A549 (cell line): ENCODE measurements around the gene ZNF263. TPM values are rescaled to one million over a fixed set of nuclear protein-coding genes. Genes with fewer than 3 reads are reported as not detected.

Experiments used
- ATAC-seq, 2 experiments: fragments of 200-7000 bp in 1 of 2; fragments of >200 bp in 1 of 2; cut with Nextera tagmentation in 1 of 2; cut with Tn5 transposase in 1 of 2; 3 replicates each; pipeline versions ENCODE4 v1.8.0 to v1.9.1; 2018 to 2020; ENCODE audit warnings: mild to moderate bottlenecking in 1 of 2, moderate library complexity in 1 of 2
- CTCF ChIA-PET: fragments of 300-600 bp; sonication (Branson Sonifier 250); formaldehyde crosslinking; extraction: SDS; loops from one replicate; lab custom pipeline; 2021; ENCODE audit warnings: antibody characterized with exemption, inconsistent platforms; lab: Yijun Ruan, JAX
- POLR2A ChIA-PET: fragments of 350-600 bp; formaldehyde crosslinking; extraction: SDS; loops from one replicate; lab custom pipeline; 2021; ENCODE audit warnings: antibody characterized with exemption, inconsistent platforms; lab: Yijun Ruan, JAX
- DNase-seq, 2 experiments: peaks; one replicate each; pipeline versions ENCODE4 v3.0.0 to v3.0.0-alpha.2; 2011 to 2016; ENCODE audit warnings: low read depth in 1 of 2, low spot score in 1 of 2
- FAIRE-seq: peaks from 2 replicates; lab custom pipeline; 2011; peaks lifted over from hg19 to GRCh38; lab: Jason Lieb, UNC
- H3K27ac ChIP-seq, 2 experiments: fragments of >200 bp; sonication (Bioruptor Twin); formaldehyde crosslinking; 3 replicates each; pipeline ENCODE4 v1.5.1; 2016 to 2017
- H3K4me1 ChIP-seq: fragments of >200 bp; sonication (Bioruptor Twin); formaldehyde crosslinking; 3 replicates; pipeline ENCODE4 v1.6.1; 2016
- H3K4me2 ChIP-seq: fragments of >200 bp; sonication (Bioruptor Twin); formaldehyde crosslinking; 3 replicates; pipeline ENCODE4 v1.6.1; 2016
- H3K4me3 ChIP-seq: fragments of >200 bp; sonication (Bioruptor Twin); formaldehyde crosslinking; 3 replicates; pipeline ENCODE4 v1.5.1; 2016
- H3K9me3 ChIP-seq: fragments of >200 bp; sonication (Bioruptor Twin); formaldehyde crosslinking; 3 replicates; pipeline ENCODE4 v1.6.1; 2016
- ATOH8 ChIP-seq: fragments of 250-450 bp; sonication (Bioruptor Pico); IDR thresholded peaks from 2 replicates; pipeline ENCODE4 v1.5.0; 2020; ENCODE audit warnings: low read depth, mild to moderate bottlenecking, moderate library complexity
- BCL3 ChIP-seq: fragments of >200 bp; sonication (Bioruptor Twin); formaldehyde crosslinking; IDR thresholded peaks from 3 replicates; pipeline ENCODE4 v1.6.1; 2016
- BHLHE40 ChIP-seq: IDR thresholded peaks from 2 replicates; pipeline ENCODE4 v1.6.1; 2012; ENCODE audit warnings: low read depth, low read length, inconsistent platforms
- CBX8 ChIP-seq: fragments of 200-600 bp; sonication (generic); IDR thresholded peaks from 2 replicates; pipeline ENCODE4 v1.6.1; 2016
- CEBPB ChIP-seq, 2 experiments: fragments of >200 bp in 1 of 2; sonication (Bioruptor Twin) in 1 of 2; formaldehyde crosslinking in 1 of 2; IDR thresholded peaks; 2 replicates each; pipeline ENCODE4 v1.6.1; 2012 to 2016
- CHD4 ChIP-seq: fragments of 200-600 bp; sonication (generic); IDR thresholded peaks from 2 replicates; pipeline ENCODE4 v1.6.1; 2016; ENCODE audit warnings: antibody characterized with exemption, mild to moderate bottlenecking, borderline replicate concordance
- E2F6 ChIP-seq: IDR thresholded peaks from 2 replicates; pipeline ENCODE4 v1.6.1; 2012; ENCODE audit warnings: low read depth, borderline replicate concordance
- EHF ChIP-seq: fragments of 250-450 bp; sonication (Bioruptor Pico); IDR thresholded peaks from 2 replicates; pipeline ENCODE4 v1.5.0; 2020; ENCODE audit warnings: mild to moderate bottlenecking
- ELK1 ChIP-seq: fragments of 150-350 bp; IDR thresholded peaks from 2 replicates; pipeline ENCODE4 v1.6.1; 2014; ENCODE audit warnings: low read depth, mild to moderate bottlenecking, low read length
- FOSL2 ChIP-seq, 2 experiments: fragments of 450-650 bp in 1 of 2; fragments of >200 bp in 1 of 2; sonication (Bioruptor Twin) in 1 of 2; formaldehyde crosslinking; IDR thresholded peaks; 2 replicates each; pipeline versions ENCODE4 v1.5.0 to v1.6.1; 2016 to 2020; ENCODE audit warnings: mild to moderate bottlenecking in 1 of 2, moderate library complexity in 1 of 2
- FOXS1 ChIP-seq: fragments of 250-450 bp; sonication (Bioruptor Pico); IDR thresholded peaks from 2 replicates; pipeline ENCODE4 v1.5.0; 2020; ENCODE audit warnings: mild to moderate bottlenecking, moderate library complexity
- GATA3 ChIP-seq: IDR thresholded peaks from 2 replicates; pipeline ENCODE4 v1.6.1; 2012; ENCODE audit warnings: borderline replicate concordance
- HDAC2 ChIP-seq: fragments of 200-600 bp; sonication (generic); IDR thresholded peaks from 2 replicates; pipeline ENCODE4 v1.6.1; 2016
- HES2 ChIP-seq: fragments of >200 bp; sonication (Bioruptor Twin); formaldehyde crosslinking; IDR thresholded peaks from 2 replicates; pipeline ENCODE4 v1.6.1; 2016
- HEYL ChIP-seq: fragments of 250-450 bp; sonication (Bioruptor Pico); IDR thresholded peaks from 2 replicates; pipeline ENCODE4 v1.8.0; 2021; ENCODE audit warnings: mild to moderate bottlenecking, moderate library complexity
- HOXA7 ChIP-seq: fragments of 250-450 bp; sonication (Bioruptor Pico); IDR thresholded peaks from 2 replicates; pipeline ENCODE4 v1.5.0; 2020; ENCODE audit warnings: mild to moderate bottlenecking, moderate library complexity
- HOXB13 ChIP-seq: fragments of 250-450 bp; sonication (Bioruptor Pico); IDR thresholded peaks from 2 replicates; pipeline ENCODE4 v1.5.0; 2020; ENCODE audit warnings: low read depth, mild to moderate bottlenecking, moderate library complexity
- KDM1A ChIP-seq: fragments of 200-600 bp; sonication (generic); IDR thresholded peaks from 2 replicates; pipeline ENCODE4 v1.6.1; 2016; ENCODE audit warnings: low read depth, mild to moderate bottlenecking
- MAFK ChIP-seq: fragments of 450-650 bp; IDR thresholded peaks from 2 replicates; pipeline ENCODE4 v1.6.1; 2014; ENCODE audit not compliant: partially characterized antibody
- NFE2L2 ChIP-seq: fragments of 150-350 bp; conservative IDR thresholded peaks from 2 replicates; pipeline ENCODE4 v1.6.1; 2014; ENCODE audit warnings: low read length
- NPAS2 ChIP-seq: fragments of 250-450 bp; sonication (Bioruptor Pico); IDR thresholded peaks from 2 replicates; pipeline ENCODE4 v1.8.0; 2022; ENCODE audit warnings: mild to moderate bottlenecking, moderate library complexity, borderline replicate concordance
- PHF8 ChIP-seq: fragments of 200-600 bp; sonication (generic); IDR thresholded peaks from 2 replicates; pipeline ENCODE4 v1.6.1; 2016; ENCODE audit warnings: low read depth, mild to moderate bottlenecking, antibody characterized with exemption, moderate library complexity, borderline replicate concordance
- RAD21 ChIP-seq, 2 experiments: fragments of >200 bp in 1 of 2; sonication (Bioruptor Twin) in 1 of 2; formaldehyde crosslinking in 1 of 2; IDR thresholded peaks in 1 of 2; conservative IDR thresholded peaks in 1 of 2; 2 replicates in 1 of 2; 3 replicates in 1 of 2; pipeline ENCODE4 v1.6.1; 2012 to 2018; ENCODE audit warnings: inconsistent platforms in 1 of 2
- RNF2 ChIP-seq: fragments of 200-600 bp; sonication (generic); IDR thresholded peaks from 2 replicates; pipeline ENCODE4 v1.6.1; 2016; ENCODE audit warnings: low read depth, mild to moderate bottlenecking, antibody characterized with exemption, moderate library complexity, borderline replicate concordance
- ZFP36 ChIP-seq: fragments of 450-650 bp; IDR thresholded peaks from 2 replicates; pipeline ENCODE4 v1.6.1; 2014; ENCODE audit warnings: borderline replicate concordance; ENCODE audit not compliant: partially characterized antibody
- WGBS: methylation state at CpG from one replicate; pipeline ENCODE4 v1.1.6; 2017; ENCODE audit errors: missing lambda C conversion rate; 5-methylcytosine and 5-hydroxymethylcytosine counted together
- polyA plus RNA-seq, 4 experiments: library from polyadenylated mRNA; depleted of rRNA in 3 of 4; stranded (reverse); fragments of >200 nt; fragmentation: RNase III in 1 of 4; extraction: RNeasy Plus Mini Kit Qiagen cat#74134 plus additional on column Dnase treatment in 1 of 4; gene quantifications; 2 replicates in 3 of 4; 3 replicates in 1 of 4; pipeline ENCODE4 v1.2.3, GENCODE V29; 2011 to 2017

The ZNF263 gene
- polyA plus RNA-seq, 2 of the 4 experiments (the other 2 are of a cell fraction): 20.9 to 24.4 TPM

GRCh38 chr16:3317315-3317999 lies 34.2 kb downstream of the ZNF263 start:
- Histone ChIP-seq H3K4me3 (no peak overlapping the region), H3K4me1 (no peaks in the 10 kb centered on the region), H3K27ac (no peak overlapping the region), H3K9me3 (peaks cover 98% of the 10 kb centered on the region), H3K4me2 (no peak overlapping the region)
- DNase-seq (peak in 1 of 2 experiments; percentile 51), FAIRE-seq (no peak), ATAC-seq (no peak)
- ChIA-PET POLR2A (no interaction called here), CTCF (no interaction called here)
- TF ChIP-seq E2F6 (no peak), MAFK (no peak), HEYL (CRISPR knock-in tag) (no peak), NFE2L2 (no peak), PHF8 (no peak), BCL3 (no peak), GATA3 (peak; percentile 75; the same call in 1 of the 2 replicates), FOXS1 (CRISPR knock-in tag) (no peak), HDAC2 (peak; percentile 65; the same call in 1 of the 2 replicates), CHD4 (peak; percentile 56; the same call in 1 of the 2 replicates), KDM1A (peak; percentile 94; the same call in 1 of the 2 replicates), HOXB13 (CRISPR knock-in tag) (peak; percentile 58; the same call in 1 of the 2 replicates), CEBPB (IDR thresholded peaks at IDR 0.05) (peak in 1 of 2 experiments; percentile 63; a peak in 2 of 4 replicates), ELK1 (no peak), HES2 (peak; percentile 22; the same call in 1 of the 2 replicates)
- 61% methylated on average over 3 of the region's 3 CpGs for WGBS

- ChIA-PET POLR2A (no interaction called here), CTCF (no interaction called here)
These were observed 38.5 kb downstream of the ZNF263 start for GRCh38 chr16:3321816-3322215.

GRCh38 chr16:3327514-3327913 lies 44.2 kb downstream of the ZNF263 start:
- ChIA-PET POLR2A (no interaction called here), CTCF (no interaction called here)
- Histone ChIP-seq H3K9me3 (peaks cover 63% of the 10 kb centered on the region), H3K27ac (no peak overlapping the region), H3K4me3 (no peak overlapping the region), H3K4me2 (no peak overlapping the region), H3K4me1 (no peaks in the 10 kb centered on the region)
- no peak for FAIRE-seq
- no peak for DNase-seq
- ATAC-seq: no peak
- 14% methylated on average over 4 of the region's 4 CpGs for WGBS
- TF ChIP-seq CBX8: no peak
- TF ChIP-seq NPAS2: no peak
- no peak for TF ChIP-seq HOXA7 (CRISPR knock-in tag)
- no peak for TF ChIP-seq BHLHE40
- TF ChIP-seq ZFP36: no peak
- no peak for TF ChIP-seq RAD21 (conservative IDR thresholded peaks at IDR 0.05 in 1 of 2, IDR thresholded peaks at IDR 0.05 in 1 of 2)
- no peak for TF ChIP-seq ATOH8
- no peak for TF ChIP-seq RNF2
- no peak for TF ChIP-seq EHF (CRISPR knock-in tag)
- TF ChIP-seq FOSL2 (IDR thresholded peaks at IDR 0.05): no peak
- TF ChIP-seq FOSL2 (CRISPR knock-in tag; IDR thresholded peaks at IDR 0.05): no peak
- TF ChIP-seq HEYL (CRISPR knock-in tag): no peak

More at GRCh38 chr16:3321816-3322215, 38.5 kb downstream of the ZNF263 start:
- Histone ChIP-seq H3K4me3 (no peak overlapping the region), H3K9me3 (peaks cover 97% of the 10 kb centered on the region), H3K4me2 (no peak overlapping the region), H3K27ac (no peak overlapping the region), H3K4me1 (no peaks in the 10 kb centered on the region)
- ATAC-seq (no peak), FAIRE-seq (no peak), DNase-seq (peak in 1 of 2 experiments; percentile 40)
- 30% methylated on average over 2 of the region's 2 CpGs for WGBS
- TF ChIP-seq NFE2L2 (peak; percentile 63; the same call in 1 of the 2 replicates), ELK1 (no peak)
